22Rv1 (cell line): ENCODE data around the gene DGAT2L6.

Source experiments
- H3K27ac ChIP-seq: fragments of 450-650 bp; 2 replicates; pipeline ENCODE4 v1.5.1; 2017
- ZFX ChIP-seq: fragments of 450-650 bp; IDR thresholded peaks from 2 replicates; pipeline ENCODE4 v1.6.1; 2017; ENCODE audit warnings: antibody characterized with exemption, borderline replicate concordance
- TF ChIP-seq, protein P1 (sequence below): fragments of 450-650 bp; IDR thresholded peaks from 2 replicates; pipeline ENCODE4 v1.5.1; 2017; ENCODE audit warnings: mild to moderate bottlenecking

Gene DGAT2L6

DNA sequence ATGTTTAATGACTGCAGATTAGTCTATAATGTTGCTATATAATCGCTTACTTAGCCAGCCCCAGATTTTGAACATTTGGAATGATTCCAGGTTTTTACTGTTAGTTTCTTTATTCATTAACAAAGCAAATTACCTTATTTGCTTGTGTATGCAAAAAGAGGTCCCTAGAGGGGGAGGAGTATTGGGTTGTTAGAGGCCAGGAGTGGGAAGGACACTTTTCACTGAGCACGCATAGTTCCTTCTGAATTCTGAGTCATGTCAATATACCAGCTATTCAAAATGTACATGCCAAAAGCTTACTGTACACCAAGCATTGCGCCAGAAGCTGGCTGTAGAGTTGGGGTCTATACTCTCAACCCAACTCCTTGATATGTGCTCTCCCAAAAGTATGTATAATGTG, 5.1 kb upstream of the DGAT2L6 start:
- H3K27ac ChIP-seq, result no peak overlapping the region
- no peak for TF ChIP-seq ZFX
- TF ChIP-seq, protein P1, sequence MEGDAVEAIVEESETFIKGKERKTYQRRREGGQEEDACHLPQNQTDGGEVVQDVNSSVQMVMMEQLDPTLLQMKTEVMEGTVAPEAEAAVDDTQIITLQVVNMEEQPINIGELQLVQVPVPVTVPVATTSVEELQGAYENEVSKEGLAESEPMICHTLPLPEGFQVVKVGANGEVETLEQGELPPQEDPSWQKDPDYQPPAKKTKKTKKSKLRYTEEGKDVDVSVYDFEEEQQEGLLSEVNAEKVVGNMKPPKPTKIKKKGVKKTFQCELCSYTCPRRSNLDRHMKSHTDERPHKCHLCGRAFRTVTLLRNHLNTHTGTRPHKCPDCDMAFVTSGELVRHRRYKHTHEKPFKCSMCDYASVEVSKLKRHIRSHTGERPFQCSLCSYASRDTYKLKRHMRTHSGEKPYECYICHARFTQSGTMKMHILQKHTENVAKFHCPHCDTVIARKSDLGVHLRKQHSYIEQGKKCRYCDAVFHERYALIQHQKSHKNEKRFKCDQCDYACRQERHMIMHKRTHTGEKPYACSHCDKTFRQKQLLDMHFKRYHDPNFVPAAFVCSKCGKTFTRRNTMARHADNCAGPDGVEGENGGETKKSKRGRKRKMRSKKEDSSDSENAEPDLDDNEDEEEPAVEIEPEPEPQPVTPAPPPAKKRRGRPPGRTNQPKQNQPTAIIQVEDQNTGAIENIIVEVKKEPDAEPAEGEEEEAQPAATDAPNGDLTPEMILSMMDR, result no peak

DNA sequence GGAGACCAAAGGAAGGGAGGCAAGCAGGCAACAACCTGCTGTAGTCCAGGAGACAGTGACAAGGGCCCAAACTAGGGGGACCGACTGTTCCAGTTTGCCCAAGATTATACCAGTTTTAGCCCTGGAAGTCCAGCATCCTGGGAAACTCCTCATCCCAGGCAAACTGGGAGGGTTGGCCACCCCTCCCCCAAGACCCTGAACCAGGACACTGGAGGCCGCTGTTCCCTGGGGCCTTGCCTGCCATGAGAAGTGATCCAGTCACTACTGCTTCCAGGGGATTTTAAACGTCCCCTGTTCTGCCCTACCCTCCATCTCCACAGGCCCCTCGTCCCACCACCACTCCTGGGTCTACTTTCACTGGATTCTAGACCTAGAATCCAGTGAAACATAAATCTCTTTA, 4.3 kb upstream of the DGAT2L6 start:
- TF ChIP-seq, protein P1, result no peak
- TF ChIP-seq ZFX, result no peak
- H3K27ac ChIP-seq, result no peak overlapping the region

DNA sequence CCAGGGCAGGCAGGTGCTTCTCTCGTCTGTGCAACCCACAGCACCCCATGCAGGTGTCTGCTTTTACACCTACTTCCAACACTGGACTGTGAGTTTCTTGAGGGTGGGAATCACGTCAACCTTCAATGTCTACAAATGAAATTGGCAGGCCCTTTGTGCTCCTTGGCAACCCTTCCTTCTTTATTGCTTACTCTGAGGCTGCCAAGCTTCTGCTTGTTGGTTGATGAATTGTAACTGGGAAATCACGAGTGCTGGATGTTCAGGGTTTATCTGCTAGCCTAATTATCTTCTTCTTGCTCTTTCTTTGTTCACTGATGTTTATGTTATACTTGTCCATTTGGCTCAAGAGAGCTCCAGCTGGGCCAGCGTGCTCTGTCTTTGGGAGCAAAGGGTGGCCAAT, 2.5 kb upstream of the DGAT2L6 start:
- no peak overlapping the region for H3K27ac ChIP-seq

DNA sequence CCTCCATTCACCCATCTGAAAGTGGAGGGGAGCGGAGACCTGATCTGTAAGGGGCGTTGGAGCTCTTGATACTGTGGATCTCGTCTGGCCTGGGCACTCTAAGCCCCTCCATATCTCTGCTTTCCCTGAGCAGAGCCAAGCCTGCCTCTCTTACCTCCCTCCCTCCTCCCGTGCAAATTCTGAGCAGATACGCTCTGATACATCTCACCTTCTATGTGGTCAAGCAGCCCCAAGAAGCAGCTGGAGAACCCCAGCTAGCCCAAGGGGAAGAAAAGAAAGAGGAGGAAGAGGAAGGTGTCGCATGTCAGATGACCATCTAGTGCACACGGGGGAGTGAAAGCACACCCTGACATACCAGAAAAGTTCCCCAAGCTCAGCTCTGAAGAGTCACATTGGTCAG, 1.9 kb upstream of the DGAT2L6 start:
- TF ChIP-seq, protein P1, result no peak
- TF ChIP-seq ZFX, result no peak
- no peak overlapping the region for H3K27ac ChIP-seq

More for the DNA sequence above, 2.5 kb upstream of the DGAT2L6 start:
- TF ChIP-seq ZFX, result no peak
- TF ChIP-seq, protein P1, result no peak

DNA sequence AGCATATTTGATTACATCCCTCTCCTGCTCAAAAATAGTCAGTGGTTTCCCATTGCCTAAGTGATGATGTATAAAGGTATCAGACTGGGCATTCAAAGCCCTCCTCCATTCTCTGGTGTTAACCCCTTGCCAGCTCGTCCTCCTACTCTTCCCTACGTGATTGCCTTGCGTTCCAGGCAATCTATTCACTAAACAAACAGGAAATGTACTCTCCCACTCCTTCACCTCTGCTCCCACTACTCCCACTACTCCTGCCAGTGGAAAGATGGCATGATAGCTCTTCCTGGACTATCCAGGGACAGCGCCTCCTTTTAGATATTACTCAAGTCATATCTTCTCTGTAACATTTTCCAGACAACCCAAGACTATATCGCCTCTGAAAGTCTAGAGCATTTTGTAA, 5.8 kb downstream of the DGAT2L6 start:
- no peak overlapping the region for H3K27ac ChIP-seq
- TF ChIP-seq ZFX, result no peak
- TF ChIP-seq, protein P1, result no peak

DNA sequence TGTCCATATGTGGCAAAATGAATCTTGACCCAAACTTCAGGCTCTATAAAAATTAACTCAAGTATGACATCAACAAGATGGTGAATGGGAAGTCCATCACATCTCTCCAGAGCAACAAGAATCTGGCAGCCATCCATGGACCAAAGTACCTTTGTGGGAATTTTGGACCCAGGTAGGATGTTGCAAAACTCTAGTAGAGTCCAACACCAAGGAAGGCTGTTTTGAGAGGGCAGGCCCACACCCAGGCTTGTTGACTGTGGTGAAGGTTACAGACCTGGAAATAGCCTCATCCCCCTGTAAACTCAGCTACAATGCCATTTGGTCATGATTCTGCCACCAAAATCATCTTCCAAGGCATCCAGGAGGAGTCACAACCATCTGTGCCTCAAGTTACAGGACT, 12.9 kb downstream of the DGAT2L6 start:
- no peak overlapping the region for H3K27ac ChIP-seq

DNA sequence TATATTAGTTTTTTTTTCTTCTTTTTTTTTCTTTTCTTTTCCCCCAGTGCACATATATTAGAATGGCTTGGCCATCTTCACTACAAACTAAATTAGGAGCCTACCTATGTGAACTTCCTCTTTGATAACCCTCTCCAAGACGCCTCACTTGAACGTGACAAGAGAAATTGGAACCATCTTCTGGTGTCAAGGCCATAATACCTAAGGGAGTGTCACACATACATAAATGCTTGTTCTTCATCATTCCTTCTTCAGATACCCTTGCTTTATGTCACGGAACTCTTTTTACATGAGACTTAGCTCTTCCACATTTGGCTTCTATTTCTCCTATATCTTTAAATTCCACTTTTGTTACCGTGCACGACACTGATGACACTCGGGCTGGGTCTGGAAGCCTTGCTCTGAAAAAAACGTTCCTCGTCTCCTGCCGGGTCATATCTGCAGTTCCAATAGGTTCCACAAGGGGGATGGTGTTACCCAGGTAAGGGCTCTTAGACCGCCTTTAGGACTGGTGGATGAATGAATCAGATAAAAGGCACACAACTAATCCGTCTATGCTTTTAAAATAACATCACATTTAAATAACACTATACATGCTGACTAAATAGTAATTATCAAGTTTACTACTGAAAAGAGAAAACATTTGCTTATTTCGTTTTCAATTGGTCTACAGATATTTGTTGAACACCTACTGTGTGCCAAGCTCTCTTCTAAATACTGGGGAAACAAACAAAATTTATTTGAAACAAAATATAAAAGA, 19.9 kb downstream of the DGAT2L6 start:
- no peak overlapping the region for H3K27ac ChIP-seq
- TF ChIP-seq, protein P1, result peak; percentile 69
- TF ChIP-seq ZFX, result no peak

More for the DNA sequence above, 12.9 kb downstream of the DGAT2L6 start:
- TF ChIP-seq, protein P1, result no peak
- TF ChIP-seq ZFX, result no peak
